Left ventricle myocardium superior (tissue), 1 donor: Measurements from ENCODE around the gene TRERF1. TPM values are rescaled to one million over a fixed set of nuclear protein-coding genes. Genes with fewer than 3 reads are reported as not detected.
"Not testable (repeated sequence)": the region's sequence is repeated elsewhere in the genome, so short reads cannot be mapped to it uniquely, and the experiment has no call there.

Source experiments
- ATAC-seq: fragments of 200-7000 bp; cut with Tn5 transposase; one replicate; pipeline ENCODE4 v1.9.1; 2020; ENCODE audit warnings: mild to moderate bottlenecking, moderate library complexity
- DNase-seq: peaks from one replicate; pipeline ENCODE4 v3.0.0-alpha.2; 2020
- intact Hi-C: fragments of 100-400 bp; cut with micrococcal nuclease; formaldehyde crosslinking; loops from one replicate; pipeline ENCODE4 v1.11.0; 2022
- total RNA-seq: library from RNA; stranded (reverse); fragmentation: NEBNext Ultra II Directional; extraction: Animal tissue kit (Norgen Biotek cat#: 25700); gene quantifications from one replicate; pipeline ENCODE4 v1.2.1, GENCODE V29; 2021
- donor health status: DM: no; HTN: yes; CAD: no; lungs with severe emphysema.

The TRERF1 gene
- total RNA-seq, 1 donor from 2014 or later = 1.8 TPM

GRCh38 chr6:42452171-42453030, 675 bp upstream of the TRERF1 start:
- DNase-seq = peak; percentile 78
- ATAC-seq = peak; percentile 65
- intact Hi-C loops = loop anchor here (10.0 kb wide), 1 partner anchor 48 kb away; no protein-coding TSS in a partner anchor

GRCh38 chr6:42450477-42451332, 1.0 kb downstream of the TRERF1 start:
- DNase-seq (peak; percentile 38), ATAC-seq (no peak)
- intact Hi-C loops = loop anchor here (10.0 kb wide), 1 partner anchor 46 kb away; no protein-coding TSS in a partner anchor

DNA sequence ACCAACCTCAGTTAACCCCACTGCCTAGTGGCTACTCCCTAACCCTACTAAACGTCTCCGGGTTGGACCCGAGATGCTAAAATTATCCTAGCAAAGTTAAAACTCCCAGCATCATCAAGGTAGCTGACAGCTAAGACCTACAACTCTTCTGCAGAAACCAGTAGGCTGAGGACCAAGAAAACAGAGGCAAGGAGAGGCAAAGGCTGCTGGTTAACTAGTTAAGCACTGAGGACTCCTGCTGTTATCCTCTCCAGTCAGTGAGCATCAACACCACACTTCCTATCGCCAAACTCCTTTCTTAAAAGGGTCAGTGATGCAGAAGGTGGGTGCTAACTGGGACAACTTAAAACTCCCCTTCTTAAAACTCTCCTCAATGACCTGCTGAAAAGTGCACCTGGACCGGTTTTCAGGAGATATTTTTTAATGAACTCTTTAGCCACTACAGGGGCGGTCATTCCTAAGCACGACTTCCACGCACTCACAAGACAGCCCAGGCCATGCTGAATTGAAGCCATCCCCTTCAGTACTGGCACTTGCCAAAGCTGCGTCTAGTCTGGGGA, 1.7 kb downstream of the TRERF1 start:
- DNase-seq = no peak
- intact Hi-C loops = loop anchor here (10.0 kb wide), 1 partner anchor 45 kb away; no protein-coding TSS in a partner anchor
- ATAC-seq = no peak

GRCh38 chr6:42448927-42449659, 2.6 kb downstream of the TRERF1 start:
- DNase-seq (no peak), ATAC-seq (no peak)
- intact Hi-C loops = no loop called here

DNA sequence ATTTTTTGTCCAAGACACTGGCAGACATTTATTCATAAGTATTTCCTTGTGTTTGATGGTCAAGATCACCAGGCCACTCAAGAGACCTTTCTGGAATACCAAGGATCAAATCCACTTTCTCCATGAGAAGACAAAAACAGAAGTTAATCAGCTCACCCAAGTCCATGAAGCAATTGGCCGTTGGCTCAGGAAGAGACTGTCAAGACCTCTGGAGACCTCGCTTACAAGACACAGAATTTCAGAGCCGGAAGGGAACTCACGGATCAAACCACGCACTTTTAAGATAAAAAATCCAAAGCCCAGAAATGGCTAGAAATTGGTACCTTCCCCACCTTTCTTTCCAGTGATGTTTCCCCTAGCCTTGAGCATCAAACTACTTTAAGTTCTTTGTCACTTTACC, 3.3 kb downstream of the TRERF1 start:
- intact Hi-C loops = no loop called here
- DNase-seq (no peak), ATAC-seq (no peak)

GRCh38 chr6:42446996-42447395, 4.7 kb downstream of the TRERF1 start:
- intact Hi-C loops = no loop called here
- no peak for ATAC-seq
- no peak for DNase-seq

DNA sequence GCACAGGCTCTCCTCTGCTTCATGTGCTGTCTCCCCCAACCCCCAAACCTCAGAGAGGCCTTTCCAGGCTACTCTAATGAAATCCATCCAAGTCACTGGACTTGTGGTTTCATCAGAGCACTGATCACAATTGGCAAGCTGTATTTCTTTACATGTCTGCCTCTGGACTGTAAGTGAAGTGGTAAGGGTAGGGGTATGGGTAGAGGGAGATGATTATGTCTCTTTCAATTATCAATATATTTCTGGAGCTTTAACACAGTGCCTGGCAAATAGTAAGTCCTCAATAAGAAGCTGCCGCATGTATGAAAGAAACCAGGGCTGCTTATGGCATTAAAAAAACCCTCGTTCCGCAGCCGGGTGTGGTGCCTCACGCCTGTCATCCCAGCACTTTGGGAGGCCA, 5.4 kb downstream of the TRERF1 start:
- ATAC-seq (no peak), DNase-seq (no peak)
- intact Hi-C loops = no loop called here

DNA sequence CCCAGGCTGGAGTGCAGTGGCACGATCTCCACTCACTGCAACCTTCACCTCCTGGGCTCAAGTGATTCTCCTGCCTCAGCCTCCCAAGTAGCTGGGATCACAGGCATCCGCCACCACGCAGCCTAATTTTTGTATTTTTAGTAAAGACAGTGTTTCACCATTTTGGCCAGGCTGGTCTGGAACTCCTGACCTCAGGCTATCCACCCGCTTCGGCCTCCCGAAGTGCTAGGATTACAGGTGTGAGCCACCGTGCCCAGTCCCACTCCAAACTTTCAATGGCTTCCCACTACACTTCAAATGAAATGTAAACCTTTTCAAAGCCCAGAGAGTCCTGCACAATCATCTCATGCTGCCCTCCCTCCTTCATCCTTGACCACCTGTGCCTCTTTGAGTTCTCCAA, 5.8 kb downstream of the TRERF1 start:
- ATAC-seq, intact Hi-C loops, DNase-seq: not testable (repeated sequence)

- ATAC-seq (peak; percentile 37), DNase-seq (no peak)
- intact Hi-C loops = no loop called here
Measured at GRCh38 chr6:42443312-42444060, 8.2 kb downstream of the TRERF1 start.

DNA sequence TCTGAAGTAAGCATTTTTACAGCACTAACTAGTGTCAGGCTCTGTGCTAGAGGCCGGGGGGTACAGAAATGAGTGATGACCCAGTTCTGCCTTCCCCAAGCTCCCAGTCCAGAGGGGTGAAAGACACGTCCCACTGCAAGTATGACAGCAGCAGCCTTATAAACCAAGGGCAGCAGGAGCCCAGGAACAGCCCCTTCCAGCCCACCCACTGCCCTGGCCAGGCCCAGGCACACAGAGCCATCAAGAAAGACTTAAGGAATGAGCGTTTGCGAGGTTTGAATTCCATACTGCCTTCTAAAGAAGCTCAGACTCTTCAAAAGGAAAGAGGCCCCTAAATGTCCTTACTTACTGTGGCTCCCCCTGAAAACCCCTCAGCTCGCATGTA, 10.0 kb downstream of the TRERF1 start:
- ATAC-seq (peak; percentile 32), DNase-seq (no peak)
- intact Hi-C loops = no loop called here

GRCh38 chr6:42440778-42441696, 10.7 kb downstream of the TRERF1 start:
- no peak for DNase-seq
- peak; percentile 55 for ATAC-seq
- intact Hi-C loops = no loop called here

GRCh38 chr6:42440027-42440426, 11.7 kb downstream of the TRERF1 start:
- ATAC-seq (no peak), DNase-seq (no peak)
- intact Hi-C loops = no loop called here

- ATAC-seq (no peak), DNase-seq (no peak)
- intact Hi-C loops = no loop called here
Measured at GRCh38 chr6:42436825-42437224, 14.9 kb downstream of the TRERF1 start.

DNA sequence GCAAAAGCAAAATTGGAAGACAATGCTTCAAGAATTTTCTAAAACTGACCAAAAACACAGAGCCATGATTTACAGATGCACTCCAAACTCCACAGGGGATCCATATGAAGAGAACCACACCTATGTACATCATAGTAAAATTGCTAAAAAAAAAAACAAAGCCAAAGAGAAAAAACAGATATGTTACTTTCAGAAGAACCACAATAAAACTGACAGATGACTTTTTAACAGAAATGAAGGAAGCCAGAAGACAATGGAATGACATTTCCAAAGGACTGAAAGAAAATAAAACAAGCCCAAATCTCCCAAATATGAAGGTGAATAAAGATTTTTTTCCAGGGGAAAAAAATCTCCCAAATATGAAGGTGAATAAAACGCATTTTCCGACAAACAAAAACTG, 17.5 kb downstream of the TRERF1 start:
- DNase-seq = no peak
- no peak for ATAC-seq
- intact Hi-C loops = no loop called here

DNA sequence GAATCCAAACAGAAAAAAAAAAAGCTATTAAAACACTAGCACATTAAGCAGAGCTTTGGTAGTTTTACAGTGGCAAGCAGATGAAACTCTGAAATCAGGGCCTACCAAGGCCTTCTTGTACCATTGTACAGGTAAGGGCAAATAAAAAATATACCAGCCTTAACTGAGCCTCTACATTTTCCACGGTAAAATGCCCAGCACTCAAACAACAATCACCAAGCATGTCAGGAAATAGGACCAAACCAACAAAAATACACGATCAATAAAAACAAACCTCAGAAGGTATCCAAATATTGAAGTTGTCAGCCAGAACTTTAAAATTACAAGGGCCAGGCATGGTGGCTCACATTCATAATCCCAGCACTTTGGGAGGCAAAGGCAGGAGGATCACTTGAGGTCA, 18.3 kb downstream of the TRERF1 start:
- intact Hi-C loops = no loop called here
- ATAC-seq (no peak), DNase-seq (no peak)

GRCh38 chr6:42431877-42432276, 19.8 kb downstream of the TRERF1 start:
- DNase-seq (no peak), ATAC-seq (no peak)
- intact Hi-C loops = no loop called here

GRCh38 chr6:42431356-42431755, 20.4 kb downstream of the TRERF1 start:
- intact Hi-C loops = no loop called here
- ATAC-seq = no peak
- DNase-seq = no peak
